C1 segment of cervical spinal cord (tissue), 14 donors: ENCODE data around the gene CTNNB1.

Experiments used
- DNase-seq, 14 donors: peaks; one replicate each; lab custom pipeline; 2025; lab: John Stamatoyannopoulos, UW

CTNNB1 gene

DNA sequence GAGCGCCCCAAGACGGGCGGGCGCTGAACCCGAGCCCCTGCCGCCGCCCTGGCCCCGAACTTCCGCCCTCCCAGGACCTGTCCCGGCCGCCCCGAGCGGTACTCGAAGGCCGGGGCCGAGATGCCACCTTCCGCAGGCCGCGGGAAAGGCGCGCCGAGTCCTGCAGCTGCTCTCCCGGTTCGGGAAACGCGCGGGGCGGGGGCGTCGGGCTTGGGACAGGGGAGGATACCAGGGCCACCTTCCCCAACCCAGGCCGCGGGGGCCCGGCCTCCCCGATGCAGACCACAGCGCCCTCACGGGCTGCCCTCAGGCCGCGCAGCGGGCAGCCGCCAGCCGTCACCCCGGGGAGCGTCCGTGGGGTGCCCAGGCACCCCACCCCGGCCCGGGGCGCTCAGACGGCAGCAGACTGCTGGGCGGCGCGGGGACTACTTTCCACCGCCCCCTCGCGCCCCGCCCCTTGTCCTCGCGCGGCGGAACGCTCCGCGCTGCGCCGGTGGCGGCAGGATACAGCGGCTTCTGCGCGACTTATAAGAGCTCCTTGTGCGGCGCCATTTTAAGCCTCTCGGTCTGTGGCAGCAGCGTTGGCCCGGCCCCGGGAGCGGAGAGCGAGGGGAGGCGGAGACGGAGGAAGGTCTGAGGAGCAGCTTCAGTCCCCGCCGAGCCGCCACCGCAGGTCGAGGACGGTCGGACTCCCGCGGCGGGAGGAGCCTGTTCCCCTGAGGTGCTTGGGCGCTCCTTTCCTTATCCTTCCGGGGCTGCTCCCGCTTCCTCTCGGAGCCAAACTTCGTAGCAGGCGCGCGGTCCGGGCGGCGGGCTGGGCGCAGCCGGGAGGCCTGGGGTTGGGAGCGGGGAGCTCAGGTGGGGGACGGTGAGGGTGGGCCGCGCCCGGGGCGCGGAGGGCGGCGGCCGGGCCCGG, at the start of gene CTNNB1:
TSS of gene CTNNB1 (plus strand) at position 556 of the 916 bp plus-strand sequence. CDS start 24,564 bp downstream, outside the sequence.
- DNase-seq = peak; percentile 48 to 92 (median 87)

DNA sequence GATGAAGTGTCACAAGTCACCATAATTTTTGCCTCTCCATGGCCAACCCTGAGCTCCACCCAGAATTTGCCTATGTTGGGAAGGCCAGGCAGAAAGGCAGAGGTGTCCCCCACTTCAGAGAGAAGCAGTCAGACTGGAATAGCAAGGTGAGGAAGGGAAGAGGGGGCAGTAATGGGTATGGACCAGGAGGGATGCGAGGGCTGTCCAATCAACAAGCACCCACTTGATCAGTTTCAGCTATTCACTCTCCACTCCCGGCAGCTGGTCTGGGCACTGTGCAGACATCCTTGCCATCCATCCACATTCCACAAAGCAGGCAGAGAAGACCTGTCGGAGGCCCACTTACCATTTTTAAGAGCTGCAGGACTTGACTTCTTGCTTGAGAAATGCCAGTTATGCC, 43.5 kb upstream of the CTNNB1 start:
- no peak for DNase-seq

DNA sequence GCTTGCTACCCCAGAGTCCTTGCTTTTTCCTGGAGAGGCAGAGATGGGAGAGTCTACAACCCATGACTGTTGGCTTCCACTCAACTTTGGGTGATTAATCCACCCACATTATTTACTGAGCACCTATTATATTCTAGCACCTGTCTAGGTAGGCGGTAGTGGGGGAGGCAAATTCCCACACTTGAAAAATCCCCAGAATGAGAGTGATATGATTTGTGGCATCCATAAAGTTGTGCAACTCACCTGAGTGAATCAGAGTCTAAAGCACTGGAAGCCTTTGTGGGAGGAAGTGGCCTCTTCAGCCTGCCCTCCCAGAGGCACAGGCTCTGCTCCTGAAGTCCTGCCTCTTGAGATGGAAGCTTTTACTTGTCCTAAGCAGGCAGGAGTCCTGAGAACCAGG, 40.4 kb upstream of the CTNNB1 start:
- DNase-seq = no peak

DNA sequence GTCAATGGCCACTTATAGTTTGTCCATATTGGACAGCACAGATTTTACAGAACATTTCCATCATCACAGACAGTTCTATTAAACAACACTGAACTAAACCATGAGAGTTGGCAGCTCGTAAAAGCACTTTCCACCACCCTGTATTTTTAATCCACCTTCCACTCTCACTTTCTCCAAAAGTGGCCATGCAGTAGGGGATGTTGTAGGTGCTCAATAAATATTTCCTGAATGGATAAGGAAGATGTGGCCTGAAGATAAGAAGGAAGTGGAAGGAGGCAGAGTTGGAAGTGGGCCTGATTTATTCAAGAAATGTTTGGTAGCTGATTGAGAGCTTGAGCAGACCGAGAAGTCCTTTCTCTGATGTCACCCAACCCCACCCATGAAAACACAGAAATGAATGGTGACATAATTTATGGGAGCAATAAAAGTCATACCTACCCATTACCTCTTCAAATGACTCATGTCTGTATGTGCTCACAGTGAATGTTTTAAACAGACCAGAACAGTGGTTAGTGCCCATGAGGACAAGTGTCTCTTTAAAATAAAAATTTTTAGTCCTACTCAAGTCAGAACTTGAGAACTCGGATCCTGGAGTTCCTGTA, 39.6 kb upstream of the CTNNB1 start:
- DNase-seq = no peak

DNA sequence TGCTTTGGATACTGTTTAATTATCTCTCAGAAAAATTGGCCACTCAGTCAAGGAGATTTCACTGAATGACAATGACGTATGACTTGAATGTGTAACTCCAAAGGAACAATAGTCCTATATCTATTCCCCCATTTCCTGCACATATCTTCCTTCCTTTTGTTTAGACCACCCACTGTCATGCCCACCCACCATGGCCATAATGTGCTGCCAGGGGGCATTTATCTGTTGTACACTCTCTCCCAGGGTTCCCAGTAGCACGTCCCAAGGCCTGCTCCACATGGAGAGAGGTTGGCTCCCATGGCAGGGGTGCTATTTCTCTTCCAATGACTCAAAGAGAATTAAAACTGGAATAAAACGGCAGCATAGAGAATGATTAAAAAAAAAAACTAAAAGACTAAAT, 36.8 kb upstream of the CTNNB1 start:
- no peak for DNase-seq

DNA sequence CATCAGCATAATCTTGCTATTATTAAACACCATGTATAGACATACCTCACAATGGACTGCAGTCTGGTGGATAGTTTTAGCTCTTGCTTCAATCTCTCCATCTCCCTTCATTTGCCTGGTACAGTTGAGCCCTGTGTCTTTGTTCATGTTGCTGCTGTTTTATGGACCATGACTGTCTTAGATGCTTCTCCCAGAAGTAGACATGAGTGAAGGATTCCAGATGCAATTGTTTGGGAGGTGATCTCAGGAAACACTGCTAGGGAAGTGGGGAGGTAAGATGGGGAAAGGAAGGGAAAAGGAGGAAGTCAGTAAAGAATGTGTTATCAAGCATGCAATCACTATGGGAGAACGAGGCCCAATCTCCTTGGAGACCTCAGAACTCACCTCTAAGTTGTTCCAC, 36.3 kb upstream of the CTNNB1 start:
- no peak for DNase-seq

DNA sequence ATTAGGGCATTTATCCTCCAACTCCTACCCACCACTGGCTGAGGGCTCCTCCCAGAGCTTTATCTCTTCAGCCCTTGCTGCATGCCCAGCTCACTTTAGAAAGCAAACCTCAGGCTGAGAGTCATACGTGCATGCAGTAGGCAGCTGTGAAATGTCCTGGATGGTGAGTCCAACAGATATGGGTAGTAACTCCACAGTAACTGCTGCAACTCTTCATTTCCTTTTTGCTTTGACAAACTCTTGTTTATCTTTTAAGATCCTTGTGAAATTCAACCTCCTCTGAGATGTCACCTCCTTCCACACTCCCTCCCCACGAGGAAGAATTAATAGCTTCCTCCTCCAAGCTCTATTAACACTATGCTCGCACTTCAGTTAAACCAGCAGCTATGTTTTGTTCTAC, 35.9 kb upstream of the CTNNB1 start:
- no peak for DNase-seq

DNA sequence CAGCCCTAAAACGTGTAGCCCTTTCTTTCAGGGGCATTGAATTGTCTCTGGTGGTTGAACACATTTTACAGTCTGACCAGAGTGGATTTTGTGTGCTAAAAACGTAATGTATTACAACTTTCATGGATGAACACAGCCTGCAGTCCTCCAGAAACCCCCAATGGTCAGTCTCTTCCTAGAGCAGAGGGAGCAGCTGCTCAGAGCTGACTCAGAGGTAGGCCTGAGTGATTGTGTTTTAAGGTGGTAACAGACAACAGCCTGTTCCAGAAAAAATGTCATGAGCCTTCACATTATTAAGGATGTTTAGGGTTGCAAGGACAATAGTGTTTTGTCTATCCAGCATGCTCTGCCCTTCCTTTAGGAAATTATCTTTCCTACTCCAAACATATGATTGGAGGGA, 34.5 kb upstream of the CTNNB1 start:
- DNase-seq = no peak

DNA sequence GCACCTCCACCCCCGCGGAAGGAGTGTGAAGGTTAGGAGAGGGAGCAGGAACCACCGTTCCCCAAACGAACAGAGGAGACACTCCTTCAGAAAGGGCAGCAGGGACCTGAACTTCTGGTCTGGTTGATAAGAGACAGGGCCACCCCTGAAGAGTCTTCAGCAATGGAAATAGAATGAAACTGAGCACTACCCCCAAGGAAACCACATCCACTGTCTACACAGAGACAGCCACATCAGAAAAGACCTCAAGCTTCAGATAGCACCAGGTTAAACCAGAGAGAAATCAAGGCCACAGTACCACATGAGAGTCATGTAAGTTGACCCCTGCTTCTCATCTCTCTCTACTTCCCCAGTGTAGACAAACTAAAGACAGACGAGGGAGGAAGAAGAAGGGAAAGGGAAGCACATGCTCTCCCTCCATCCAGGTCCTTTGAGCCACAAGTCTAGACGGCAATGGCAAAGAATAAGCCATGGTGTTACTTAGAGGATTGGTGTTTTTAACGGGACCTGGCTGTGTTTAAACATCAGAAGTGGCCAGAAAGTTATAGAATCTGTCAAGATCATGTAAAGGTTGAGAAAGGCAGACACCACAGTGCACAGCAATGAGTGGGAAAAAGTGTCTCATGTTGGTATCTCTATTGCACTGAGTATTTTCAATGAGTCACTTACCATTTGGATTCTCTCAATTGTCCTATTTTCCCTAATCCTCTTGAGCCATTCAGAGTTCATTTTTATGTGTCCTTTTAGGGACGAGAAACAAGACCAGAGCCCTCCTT, 31.4 kb upstream of the CTNNB1 start:
- DNase-seq = no peak

DNA sequence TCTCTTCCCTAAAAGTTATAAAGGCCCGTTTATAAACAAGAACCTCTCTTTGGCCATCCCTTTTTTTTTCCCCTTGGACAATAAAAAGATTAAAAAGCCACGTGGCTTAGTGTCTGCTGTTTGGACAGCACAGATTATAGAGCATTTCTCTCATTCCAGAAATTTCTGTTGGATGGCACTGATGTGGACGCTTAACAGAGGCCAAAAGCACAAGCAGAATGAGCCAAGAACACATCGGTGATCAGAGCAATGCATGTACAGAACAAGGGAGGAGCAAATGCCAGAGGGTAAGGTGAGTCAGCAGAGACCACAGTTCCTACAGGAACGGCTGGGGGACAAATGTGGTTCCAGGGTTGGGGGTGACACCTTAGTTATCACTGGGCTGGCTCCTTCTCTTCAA, 30.3 kb upstream of the CTNNB1 start:
- no peak for DNase-seq

DNA sequence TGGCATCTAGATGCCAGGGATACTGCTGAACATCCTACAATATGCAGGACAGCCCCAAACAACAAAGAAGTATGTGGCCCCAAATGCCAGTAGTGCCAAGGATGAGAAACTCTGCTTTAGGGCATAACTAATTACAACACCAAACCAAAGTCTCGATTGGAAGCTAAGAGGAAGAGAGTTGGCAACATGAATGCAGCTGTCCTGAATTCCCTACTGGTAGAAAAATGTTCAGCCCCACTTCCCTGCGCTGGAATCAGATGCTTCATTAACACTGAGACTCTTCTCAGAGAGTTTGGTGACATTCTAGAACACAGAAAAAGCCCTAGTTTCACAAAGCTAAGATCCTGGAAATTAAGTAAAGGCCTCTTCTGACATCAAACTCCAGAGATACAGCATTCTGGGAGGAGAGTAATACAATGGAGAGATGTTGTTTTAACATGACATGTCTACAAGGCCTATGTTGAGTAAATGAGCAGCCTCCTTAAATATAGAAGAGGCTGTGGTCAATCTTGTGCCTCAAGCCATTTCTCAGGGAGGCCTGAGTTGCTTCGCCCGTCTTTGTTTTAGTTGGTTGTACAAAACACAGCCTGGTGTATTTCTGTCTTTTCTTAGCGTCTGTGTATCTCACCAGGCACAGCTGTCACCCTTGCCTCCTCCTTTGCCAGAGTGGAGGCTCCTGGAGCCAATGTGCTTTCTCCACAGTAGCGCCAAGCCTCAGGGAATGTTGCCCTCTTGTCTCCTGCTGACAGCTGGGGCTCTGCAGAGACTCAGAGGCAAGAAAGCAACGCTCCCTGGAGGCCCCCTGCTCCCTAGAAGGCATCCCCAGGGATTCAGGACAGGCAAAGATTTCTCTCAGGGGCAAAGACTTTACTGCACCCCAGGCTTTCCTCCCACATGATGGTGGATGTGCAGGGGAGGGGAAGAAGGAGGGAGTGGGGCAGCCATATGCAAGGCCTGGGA, 25.1 kb upstream of the CTNNB1 start:
- peak in 1 of 14 donors; percentile 14 for DNase-seq

DNA sequence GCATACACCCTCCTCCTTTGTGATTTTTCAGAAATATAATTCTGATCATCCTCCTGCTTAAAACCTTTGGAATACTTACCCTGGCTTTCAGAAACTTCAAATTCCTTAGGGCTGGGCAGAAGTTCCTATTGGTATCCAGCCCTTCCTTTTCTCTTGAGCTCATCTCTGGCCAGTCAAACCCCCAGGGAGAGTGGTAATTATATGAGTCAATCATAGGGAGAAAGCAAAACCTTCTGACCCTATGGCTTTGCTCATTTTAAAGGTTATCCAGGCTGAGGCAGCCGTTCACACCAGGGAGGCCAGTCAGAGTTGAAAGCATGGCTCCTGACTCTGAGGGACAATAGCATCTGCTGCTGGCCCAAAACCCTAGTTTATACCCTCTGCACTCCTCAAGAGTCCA, 23.9 kb upstream of the CTNNB1 start:
- DNase-seq = no peak

DNA sequence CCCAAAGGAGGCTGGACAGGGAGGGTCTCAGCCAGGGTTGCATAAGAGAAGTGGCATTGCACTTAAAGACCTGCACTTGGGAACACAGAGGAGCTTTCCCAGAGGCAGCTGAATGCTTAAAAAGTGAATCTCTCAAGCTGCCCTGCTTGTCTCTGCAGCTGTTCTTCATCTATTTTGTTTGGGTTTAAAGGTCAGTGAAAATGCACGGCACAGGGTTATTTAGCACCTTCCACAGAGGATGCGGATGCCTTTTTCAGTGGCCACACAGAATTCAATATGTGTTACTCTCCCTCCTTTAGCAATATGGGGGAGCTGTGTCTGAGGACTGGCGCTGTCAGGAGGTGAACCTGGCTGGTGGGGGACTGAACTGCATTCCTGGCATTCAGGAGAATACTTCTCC, 22.7 kb upstream of the CTNNB1 start:
- no peak for DNase-seq

DNA sequence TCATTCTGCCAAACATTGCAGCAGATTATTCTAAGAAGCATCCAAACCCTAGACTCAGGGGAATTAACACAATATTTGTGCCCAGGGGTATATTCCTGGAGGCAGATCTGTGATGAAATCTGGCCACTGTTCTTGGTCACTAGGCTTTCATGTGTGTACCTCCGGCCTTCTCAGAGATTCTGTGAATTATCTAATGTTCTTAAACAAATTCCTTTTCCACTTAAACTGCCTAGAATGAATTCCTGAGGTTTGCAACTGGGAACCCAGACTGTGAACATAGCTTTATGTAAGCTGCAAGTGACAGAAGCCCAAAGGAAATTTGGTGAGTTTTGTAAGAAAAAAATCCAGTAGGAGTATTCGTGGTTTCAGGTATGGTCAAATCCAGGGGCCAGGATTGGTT, 20.7 kb upstream of the CTNNB1 start:
- no peak for DNase-seq

DNA sequence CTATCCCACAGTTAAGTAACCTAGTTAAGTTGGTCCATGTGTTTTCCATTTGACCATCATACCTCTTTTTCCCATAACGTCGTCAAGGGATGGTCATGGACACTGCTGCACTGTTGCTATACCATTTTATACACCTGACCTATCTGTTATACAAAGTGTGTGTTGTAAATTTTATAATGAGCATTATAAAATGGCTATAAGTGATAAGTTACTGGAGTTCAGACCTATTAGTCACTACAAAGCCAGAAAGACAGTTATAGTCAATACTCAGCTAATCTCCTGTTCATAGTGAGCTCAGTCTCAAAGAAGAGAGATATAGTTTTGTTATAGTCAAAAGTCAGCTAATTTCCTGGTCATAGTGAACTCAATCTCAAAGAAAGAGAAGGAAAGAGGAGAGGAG, 18.9 kb upstream of the CTNNB1 start:
- no peak for DNase-seq

DNA sequence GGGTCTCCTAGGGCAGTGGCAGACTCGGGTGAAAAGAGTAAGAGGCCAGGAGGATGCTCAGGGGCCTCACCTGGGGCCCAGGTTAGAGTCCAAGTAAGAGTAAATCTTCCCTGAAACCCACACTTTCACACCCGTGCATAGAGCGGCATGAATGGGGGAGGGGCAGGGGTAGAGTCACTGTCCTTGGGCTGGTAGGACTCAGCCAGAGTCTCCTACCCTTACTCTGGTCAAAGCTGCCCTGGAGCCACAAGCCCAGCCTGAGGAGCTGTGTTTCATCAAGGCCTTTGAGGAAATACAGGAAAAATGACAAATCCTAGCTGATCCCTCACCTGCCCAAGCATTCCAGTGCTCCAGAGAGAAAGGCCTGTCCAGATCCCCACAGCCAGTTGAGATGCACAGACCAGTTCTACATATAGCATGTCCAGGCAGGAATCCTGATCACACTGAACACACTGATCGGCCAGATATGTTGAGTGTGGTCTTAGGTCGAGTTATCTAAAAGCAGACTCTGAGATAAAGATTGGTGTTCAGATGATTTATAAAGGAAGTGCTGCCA, 16.7 kb upstream of the CTNNB1 start:
- DNase-seq = no peak

DNA sequence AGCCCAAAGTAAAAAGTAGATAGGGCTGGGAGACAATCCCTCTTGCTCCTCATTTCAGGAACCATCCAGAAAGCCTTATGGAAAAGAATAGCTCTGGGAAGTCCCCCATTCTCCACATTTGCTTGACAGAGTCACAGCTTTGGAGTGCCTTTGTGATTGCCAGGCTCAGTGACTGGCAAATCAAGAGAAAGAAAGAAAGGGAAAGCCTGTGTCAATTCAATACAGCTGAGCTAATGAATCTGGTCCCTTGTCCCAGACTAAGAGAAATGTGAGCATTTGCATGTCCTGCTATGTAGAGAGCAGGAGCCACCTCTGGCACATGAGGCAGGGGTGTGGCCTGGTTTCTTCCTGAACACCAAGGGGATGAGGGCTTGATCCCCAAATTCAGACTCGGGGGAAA, 14.9 kb upstream of the CTNNB1 start:
- DNase-seq = no peak

DNA sequence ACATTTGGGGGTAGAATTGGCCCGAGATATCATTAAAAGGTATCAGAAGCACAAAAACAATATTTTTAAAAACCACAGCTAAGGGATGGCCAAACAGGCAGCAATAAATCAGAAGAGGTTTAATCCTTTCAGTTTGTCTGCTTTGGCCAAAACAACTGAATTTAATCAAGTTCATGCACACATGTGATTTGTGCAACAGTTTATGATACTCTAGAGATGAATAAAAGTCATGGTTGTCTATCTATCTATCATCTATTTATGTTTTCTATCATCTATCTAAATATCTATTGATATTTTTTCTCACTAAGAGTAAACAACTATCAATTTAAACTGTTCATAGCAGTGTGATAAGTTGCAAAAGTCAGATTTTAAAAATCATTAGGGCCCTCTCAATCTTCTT, 13.0 kb upstream of the CTNNB1 start:
- DNase-seq = no peak

DNA sequence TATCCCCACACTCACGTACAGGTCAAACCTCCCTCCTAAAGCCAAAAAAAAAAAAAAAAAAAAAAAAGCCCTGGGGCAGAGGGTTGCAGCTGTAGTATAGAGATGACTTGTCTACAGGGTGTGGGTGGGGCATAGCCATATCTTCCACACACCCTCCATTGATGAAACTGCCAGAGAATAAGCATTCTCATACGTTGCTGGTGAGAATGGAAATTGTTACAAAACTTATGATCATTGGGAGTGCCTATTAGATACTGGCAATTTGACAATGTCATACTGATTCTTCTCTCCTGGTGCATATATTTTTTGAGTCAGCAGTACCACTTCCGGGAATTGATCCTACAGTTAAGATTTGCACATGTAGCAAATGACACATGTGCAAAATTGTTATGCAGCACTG, 11.0 kb upstream of the CTNNB1 start:
- DNase-seq = no peak

DNA sequence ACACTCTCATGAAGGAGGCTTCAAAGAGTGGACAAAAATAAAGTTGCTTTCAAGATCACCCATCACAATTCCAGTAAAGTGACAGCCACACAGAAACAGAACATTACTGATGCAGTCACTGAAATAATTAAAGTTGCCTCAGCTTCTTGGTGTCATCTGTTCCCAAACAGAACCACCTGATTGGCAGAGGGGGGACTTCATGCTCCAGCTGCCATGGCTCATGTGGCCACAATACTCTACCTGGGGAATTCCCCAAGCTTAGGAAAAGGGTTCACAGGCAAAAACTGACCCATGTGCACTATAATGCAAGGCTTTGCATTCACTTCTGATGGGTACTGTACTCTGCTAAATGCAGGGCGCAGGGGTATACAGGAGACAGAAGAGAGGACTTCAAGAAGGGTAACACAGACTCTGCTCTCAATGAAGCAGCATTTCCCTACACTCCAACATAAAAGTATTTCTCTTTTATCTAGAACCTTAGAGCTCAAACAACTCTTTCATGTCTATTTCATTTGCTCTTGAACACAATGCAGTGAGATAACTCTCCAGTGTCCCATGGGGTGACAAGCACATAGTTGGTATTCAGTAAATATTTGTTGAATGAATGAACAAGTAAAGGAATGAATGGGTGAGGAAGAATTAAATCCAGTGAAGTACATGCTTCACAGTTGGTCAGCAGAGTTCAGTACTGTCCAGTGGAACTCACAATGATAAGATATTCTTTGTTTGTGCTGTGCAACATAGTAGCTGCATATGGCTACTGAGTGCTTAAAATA, 8.6 kb upstream of the CTNNB1 start:
- no peak for DNase-seq
